Gastroesophageal sphincter (tissue), 4 donors: ENCODE results near the gene GRM3. TPM values are rescaled to one million over a fixed set of nuclear protein-coding genes. Genes with fewer than 3 reads are reported as not detected.
"Not testable (repeated sequence)": the region's sequence is repeated elsewhere in the genome, so short reads cannot be mapped to it uniquely, and the experiment has no call there.

Source experiments
- ATAC-seq: fragments of 150-250 bp; one replicate; pipeline ENCODE4 v1.9.1; 2016; ENCODE audit warnings: mild to moderate bottlenecking, moderate library complexity
- H3K27ac ChIP-seq, 4 donors: fragments of 200-600 bp; sonication (generic) in 3 of 4; 1 replicate in 3 of 4; 2 replicates in 1 of 4; pipeline ENCODE4 v1.5.1; 2016 to 2019
- H3K27me3 ChIP-seq: fragments of 200-600 bp; sonication (generic); one replicate; pipeline ENCODE4 v1.5.1; 2019
- H3K36me3 ChIP-seq, 2 donors: fragments of 200-600 bp; sonication (generic); one replicate each; pipeline ENCODE4 v1.5.1; 2019; ENCODE audit warnings: control low read depth in 1 of 2
- H3K4me1 ChIP-seq, 3 donors: fragments of 200-600 bp; sonication (generic); 1 replicate in 2 of 3; 2 replicates in 1 of 3; pipeline ENCODE4 v1.5.1; 2016 to 2019; ENCODE audit warnings: control low read depth in 2 of 3
- H3K4me3 ChIP-seq, 2 donors: fragments of 200-600 bp; sonication (generic); one replicate each; pipeline ENCODE4 v1.5.1; 2019; ENCODE audit warnings: mild to moderate bottlenecking in 1 of 2, moderate library complexity in 1 of 2
- H3K9me3 ChIP-seq, 3 donors: fragments of 200-600 bp; sonication (generic); one replicate each; pipeline ENCODE4 v1.5.1; 2017 to 2019; ENCODE audit warnings: control low read depth in 2 of 3
- EP300 ChIP-seq: sonication (generic); formaldehyde crosslinking; IDR thresholded peaks from one replicate; pipeline ENCODE4 v1.6.1; 2017; ENCODE audit warnings: antibody characterized with exemption, mild to moderate bottlenecking
- POLR2A ChIP-seq, 2 donors: fragments of 450-650 bp; IDR thresholded peaks; one replicate each; pipeline ENCODE4 v1.6.1; 2017; ENCODE audit warnings: antibody characterized with exemption in 2 of 2, mild to moderate bottlenecking in 2 of 2, moderate library complexity in 1 of 2
- POLR2AphosphoS5 ChIP-seq: sonication (generic); formaldehyde crosslinking; IDR thresholded peaks from one replicate; pipeline ENCODE4 v1.6.1; 2017; ENCODE audit warnings: antibody characterized with exemption
- WGBS, 2 donors: methylation state at CpG; one replicate each; pipeline ENCODE4 v1.1.5; 2018; ENCODE audit warnings: low coverage in 1 of 2; 5-methylcytosine and 5-hydroxymethylcytosine counted together
- total RNA-seq, 4 donors: library from RNA; depleted of rRNA; stranded (reverse); fragments of >200 nt; gene quantifications; one replicate each; pipeline ENCODE4 v1.1.0, GENCODE V29; 2016
- TF ChIP-seq, protein P1 (sequence below), 4 experiments: fragments of 200-600 bp in 2 of 4; fragments of 450-650 bp in 2 of 4; sonication (generic) in 1 of 4; IDR thresholded peaks; one replicate each; pipeline ENCODE4 v1.5.1; 2017 to 2019; ENCODE audit warnings: antibody characterized with exemption in 4 of 4, mild to moderate bottlenecking in 2 of 4, moderate library complexity in 2 of 4

GRM3 gene
- not detected for total RNA-seq

GRCh38 chr7:86643561-86644281 lies at the start of gene GRM3:
TSS of gene GRM3 (plus strand) at chr7:86643909. CDS start at chr7:86765146, 121,237 bp downstream.
- peaks cover 62% of the 10 kb centered on the region for H3K27me3 ChIP-seq
- ATAC-seq, result peak; percentile 55
- no peak within 1 kb of the TSS for H3K27ac ChIP-seq
- no peak for TF ChIP-seq POLR2AphosphoS5
- TF ChIP-seq POLR2A (IDR thresholded peaks at IDR 0.05), result no peak
- TF ChIP-seq EP300, result no peak
- TF ChIP-seq, protein P1, sequence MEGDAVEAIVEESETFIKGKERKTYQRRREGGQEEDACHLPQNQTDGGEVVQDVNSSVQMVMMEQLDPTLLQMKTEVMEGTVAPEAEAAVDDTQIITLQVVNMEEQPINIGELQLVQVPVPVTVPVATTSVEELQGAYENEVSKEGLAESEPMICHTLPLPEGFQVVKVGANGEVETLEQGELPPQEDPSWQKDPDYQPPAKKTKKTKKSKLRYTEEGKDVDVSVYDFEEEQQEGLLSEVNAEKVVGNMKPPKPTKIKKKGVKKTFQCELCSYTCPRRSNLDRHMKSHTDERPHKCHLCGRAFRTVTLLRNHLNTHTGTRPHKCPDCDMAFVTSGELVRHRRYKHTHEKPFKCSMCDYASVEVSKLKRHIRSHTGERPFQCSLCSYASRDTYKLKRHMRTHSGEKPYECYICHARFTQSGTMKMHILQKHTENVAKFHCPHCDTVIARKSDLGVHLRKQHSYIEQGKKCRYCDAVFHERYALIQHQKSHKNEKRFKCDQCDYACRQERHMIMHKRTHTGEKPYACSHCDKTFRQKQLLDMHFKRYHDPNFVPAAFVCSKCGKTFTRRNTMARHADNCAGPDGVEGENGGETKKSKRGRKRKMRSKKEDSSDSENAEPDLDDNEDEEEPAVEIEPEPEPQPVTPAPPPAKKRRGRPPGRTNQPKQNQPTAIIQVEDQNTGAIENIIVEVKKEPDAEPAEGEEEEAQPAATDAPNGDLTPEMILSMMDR (IDR thresholded peaks at IDR 0.05), result no peak
- H3K9me3 ChIP-seq, result no peaks in the 10 kb centered on the region
- H3K4me3 ChIP-seq, result peak within 1 kb of the TSS in 1 of 2 donors; percentile 33
- peaks cover 0 to 20% (median 0%) of the 10 kb centered on the region in 3 donors for H3K4me1 ChIP-seq
- H3K36me3 ChIP-seq, result no peaks in the 10 kb centered on the region
- 2 to 3% methylated on average over 22 of the region's 23 CpGs for WGBS, 2 donors

DNA sequence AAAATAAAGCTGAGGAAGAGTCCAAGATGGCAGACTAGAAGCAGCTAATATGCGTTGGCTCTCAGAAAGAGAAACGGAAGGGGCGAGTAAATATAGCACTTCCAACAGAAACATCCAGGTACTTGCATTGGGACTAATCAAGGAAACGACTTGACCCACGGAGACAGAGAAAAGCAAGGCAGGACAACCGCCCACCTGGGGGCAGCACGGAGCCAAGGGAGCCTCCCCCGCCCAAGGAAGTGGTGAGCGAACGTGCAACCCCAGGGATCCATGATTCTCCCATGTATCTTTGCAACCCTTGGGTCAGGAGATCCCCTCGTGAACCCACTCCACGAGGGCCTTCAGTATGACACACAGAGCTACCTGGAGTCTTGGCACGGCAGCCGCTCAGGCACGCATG lies 45.4 kb upstream of the GRM3 start:
- Histone ChIP-seq H3K36me3 (no peaks in the 10 kb centered on the region), H3K27me3 (no peaks in the 10 kb centered on the region), H3K9me3 (no peaks in the 10 kb centered on the region), H3K4me3 (no peak overlapping the region), H3K27ac (no peak overlapping the region), H3K4me1 (no peaks in the 10 kb centered on the region)
- WGBS, 2 donors, result 47 to 63% methylated on average over 10 of the region's 15 CpGs
- TF ChIP-seq EP300, result no peak
- TF ChIP-seq POLR2AphosphoS5, result no peak
- TF ChIP-seq POLR2A (IDR thresholded peaks at IDR 0.05), result no peak
- TF ChIP-seq, protein P1 (IDR thresholded peaks at IDR 0.05), result no peak
- no peak for ATAC-seq

- Histone ChIP-seq H3K4me1 (no peaks in the 10 kb centered on the region), H3K4me3 (no peak overlapping the region), H3K27me3 (no peaks in the 10 kb centered on the region), H3K27ac (no peak overlapping the region), H3K36me3 (no peaks in the 10 kb centered on the region), H3K9me3 (no peaks in the 10 kb centered on the region)
- TF ChIP-seq POLR2AphosphoS5, result no peak
- TF ChIP-seq, protein P1 (IDR thresholded peaks at IDR 0.05), result no peak
- TF ChIP-seq EP300, result no peak
- TF ChIP-seq POLR2A (IDR thresholded peaks at IDR 0.05), result no peak
- WGBS, 2 donors, result no CpG with 5 or more reads among the region's 9 CpGs
- ATAC-seq, result no peak
These were observed 45.0 kb upstream of the GRM3 start for GRCh38 chr7:86598721-86599120.

DNA sequence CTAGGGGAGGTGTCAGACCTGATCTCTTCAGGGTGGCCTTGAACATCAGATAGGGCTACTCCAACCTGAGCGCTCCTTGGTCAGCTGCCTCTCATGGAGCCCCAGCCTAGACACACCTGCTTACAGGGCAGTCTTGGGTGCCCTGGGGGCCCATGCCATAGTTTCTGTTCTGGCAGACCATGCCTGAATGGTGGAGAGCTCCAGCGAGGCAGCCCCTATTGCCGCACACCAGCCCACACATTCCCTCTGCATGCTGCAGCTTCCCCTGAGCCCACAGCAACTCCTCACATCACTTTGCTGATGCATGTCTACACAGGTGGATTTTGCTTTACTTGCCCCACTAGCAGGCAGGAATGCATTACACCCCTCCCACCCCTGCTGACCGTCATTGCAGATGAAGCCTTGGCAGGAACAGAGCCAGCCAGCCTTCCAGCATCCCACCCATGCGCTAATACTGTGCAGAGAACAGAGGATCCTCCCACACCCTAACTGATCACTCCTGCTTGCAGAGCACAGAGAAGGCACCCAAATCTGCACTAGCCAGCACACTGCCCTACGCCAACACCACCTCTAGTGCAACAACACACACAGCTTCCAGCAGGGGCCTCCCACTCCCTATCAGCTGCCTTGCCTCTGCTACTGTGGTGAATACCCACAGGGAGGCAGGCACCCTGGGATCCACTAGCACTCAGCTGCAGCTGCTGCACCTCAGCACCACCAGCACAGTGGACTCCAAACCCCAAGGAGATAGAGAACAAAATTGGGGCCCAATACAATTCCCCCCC lies 43.0 kb upstream of the GRM3 start:
- TF ChIP-seq EP300 (no peak), POLR2AphosphoS5 (no peak)
- TF ChIP-seq, protein P1 (IDR thresholded peaks at IDR 0.05), result no peak
- ATAC-seq, result peak; percentile 31
- no peaks in the 10 kb centered on the region for H3K4me1 ChIP-seq
- H3K4me3 ChIP-seq, result no peak overlapping the region
- no peaks in the 10 kb centered on the region for H3K36me3 ChIP-seq
- no peaks in the 10 kb centered on the region for H3K9me3 ChIP-seq
- WGBS, 2 donors, result 61 to 65% methylated on average over 2 to 3 of the region's 6 CpGs
- H3K27ac ChIP-seq, result no peak overlapping the region
- no peaks in the 10 kb centered on the region for H3K27me3 ChIP-seq

DNA sequence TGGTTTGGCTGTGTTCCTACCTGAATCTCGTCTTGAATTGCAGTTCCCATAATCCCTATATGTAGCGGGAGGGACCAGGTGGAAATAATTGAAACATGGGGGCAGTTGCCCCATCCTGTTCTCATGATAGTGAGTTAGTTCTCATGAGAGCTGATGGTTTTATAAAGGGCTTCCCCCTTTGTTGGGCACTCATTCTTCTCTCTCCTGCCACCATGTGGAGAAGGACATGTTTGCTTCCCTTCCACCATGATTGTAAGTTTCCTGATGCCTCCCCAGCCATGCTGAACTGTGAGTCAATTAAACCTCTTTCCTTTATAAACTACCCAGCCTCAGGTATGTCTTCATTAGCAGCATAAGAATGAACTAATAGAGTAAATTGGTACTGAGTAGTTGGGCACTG lies 28.0 kb upstream of the GRM3 start:
- not testable (repeated sequence) for H3K27me3 ChIP-seq, H3K4me3 ChIP-seq, H3K27ac ChIP-seq, ATAC-seq, H3K36me3 ChIP-seq, H3K4me1 ChIP-seq, H3K9me3 ChIP-seq
- WGBS, 2 donors, result 71 to 80% methylated on average over 2 of the region's 2 CpGs
